Occipital lobe (tissue), 2 donors: ENCODE measurements around the gene MREG. TPM values are rescaled to one million over a fixed set of nuclear protein-coding genes. Genes with fewer than 3 reads are reported as not detected.
"Not testable (repeated sequence)": the region's sequence is repeated elsewhere in the genome, so short reads cannot be mapped to it uniquely, and the experiment has no call there.

ENCODE experiments used
- DNase-seq: peaks from one replicate; lab custom pipeline; 2025; lab: John Stamatoyannopoulos, UW
- total RNA-seq: library from RNA; depleted of rRNA; stranded (reverse); fragments of >200 nt; gene quantifications from one replicate; pipeline ENCODE4 v1.2.3, GENCODE V29; 2014

The MREG gene
- total RNA-seq, 1 donor from 2014 or later: 2.5 TPM

- no peak for DNase-seq
Measured at GRCh38 chr2:216021768-216022565, 8.6 kb upstream of the MREG start.

DNA sequence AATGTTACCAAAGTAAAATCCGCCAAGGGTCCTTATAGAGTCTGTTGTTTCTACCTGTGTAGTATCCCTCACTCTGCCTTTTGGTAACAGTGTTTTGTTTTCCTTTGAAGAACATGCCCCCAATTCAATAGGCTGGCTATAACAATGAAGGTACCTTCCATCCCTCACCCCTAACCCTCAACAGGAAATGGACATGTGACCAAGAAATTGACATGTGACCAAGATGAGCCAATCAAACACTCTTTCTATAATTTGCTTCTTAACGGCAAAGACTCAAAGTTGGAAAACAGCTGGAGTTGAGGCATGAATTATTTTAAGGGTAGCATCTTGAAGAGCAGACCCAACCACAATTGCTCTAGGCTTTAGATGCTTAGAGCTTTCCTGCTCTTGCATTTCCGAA lies 5.4 kb upstream of the MREG start:
- DNase-seq: no peak

DNA sequence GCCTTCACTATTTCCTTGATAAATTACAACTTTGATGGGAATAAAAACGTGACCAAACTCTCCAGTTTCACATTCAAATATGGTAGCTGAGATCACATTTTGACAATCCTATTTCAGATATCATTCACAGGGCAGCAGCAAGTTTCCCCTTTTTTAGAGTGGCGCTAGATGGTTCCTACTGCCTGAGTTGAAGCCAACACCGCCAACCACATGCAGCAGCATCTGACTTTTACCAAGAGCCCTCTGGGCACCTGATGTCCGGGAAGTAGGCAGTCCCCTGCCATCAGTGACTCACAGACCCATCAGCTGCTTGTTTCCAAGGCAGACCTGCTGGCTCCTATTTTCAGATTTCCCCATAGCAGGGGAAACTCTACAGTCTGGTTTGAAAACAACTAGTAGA lies 4.0 kb upstream of the MREG start:
- DNase-seq: no peak

- no peak for DNase-seq
Measured at GRCh38 chr2:216016581-216016980, 3.2 kb upstream of the MREG start.

- peak; percentile 6 for DNase-seq
Measured at GRCh38 chr2:216015722-216016464, 2.5 kb upstream of the MREG start.

- DNase-seq: no peak
Measured at GRCh38 chr2:216014986-216015385, 1.6 kb upstream of the MREG start.

DNA sequence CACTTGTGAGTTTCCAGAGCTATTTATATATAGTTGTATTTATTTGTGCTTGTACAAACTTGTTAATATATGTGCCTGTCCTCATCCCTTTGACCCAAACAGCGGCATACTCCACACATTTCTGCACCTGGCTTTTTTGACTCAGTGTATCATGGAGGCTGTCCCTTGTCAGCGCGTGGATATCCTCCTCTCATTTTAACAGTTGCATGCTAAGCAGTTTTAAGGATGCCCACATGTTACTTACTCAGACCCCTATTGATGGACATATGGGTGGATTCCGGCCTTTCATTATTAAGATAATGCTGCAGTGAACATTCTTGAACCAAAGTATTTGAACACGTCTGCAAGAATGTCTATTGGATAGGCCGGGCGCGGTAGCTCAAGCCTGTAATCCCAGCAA lies 655 bp upstream of the MREG start:
- DNase-seq: no peak

DNA sequence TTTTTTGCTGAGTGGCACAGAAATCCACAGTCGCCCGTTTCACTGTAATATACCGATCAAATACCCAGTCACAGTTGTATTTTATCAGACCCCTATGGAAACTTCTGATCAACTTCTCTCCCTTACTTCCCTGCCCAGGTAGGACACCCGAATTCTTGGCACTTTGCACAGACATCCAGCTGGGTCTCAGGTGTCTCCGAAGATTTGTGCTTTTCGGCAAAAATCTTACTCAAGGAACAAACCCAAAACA lies 596 bp downstream of the MREG start:
- DNase-seq: no peak

- no peak for DNase-seq
Measured at GRCh38 chr2:216012133-216012829, 1.1 kb downstream of the MREG start.

DNA sequence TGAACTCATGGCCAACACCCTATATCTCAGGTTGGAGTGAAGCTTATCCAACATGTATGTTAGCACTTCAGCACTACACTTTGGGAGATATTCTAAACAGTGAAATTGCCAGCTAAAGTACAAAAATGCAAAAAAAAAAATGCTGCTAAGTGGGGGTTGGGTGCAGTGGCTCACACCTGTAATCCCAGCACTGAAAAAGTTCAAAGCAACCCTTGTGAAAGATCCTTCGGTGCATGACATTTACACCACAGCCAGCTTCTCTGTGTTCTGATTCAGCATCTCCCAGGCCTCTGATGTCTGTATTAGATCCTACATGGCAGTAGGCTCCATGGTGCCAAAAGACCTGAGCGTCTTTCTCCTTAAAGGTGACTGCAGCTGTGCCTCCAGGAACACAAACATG lies 4.1 kb downstream of the MREG start:
- DNase-seq: not testable (repeated sequence)

- no peak for DNase-seq
Measured at GRCh38 chr2:216008387-216008786, 5.0 kb downstream of the MREG start.

GRCh38 chr2:216006164-216006663 lies 7.1 kb downstream of the MREG start:
- DNase-seq: no peak

DNA sequence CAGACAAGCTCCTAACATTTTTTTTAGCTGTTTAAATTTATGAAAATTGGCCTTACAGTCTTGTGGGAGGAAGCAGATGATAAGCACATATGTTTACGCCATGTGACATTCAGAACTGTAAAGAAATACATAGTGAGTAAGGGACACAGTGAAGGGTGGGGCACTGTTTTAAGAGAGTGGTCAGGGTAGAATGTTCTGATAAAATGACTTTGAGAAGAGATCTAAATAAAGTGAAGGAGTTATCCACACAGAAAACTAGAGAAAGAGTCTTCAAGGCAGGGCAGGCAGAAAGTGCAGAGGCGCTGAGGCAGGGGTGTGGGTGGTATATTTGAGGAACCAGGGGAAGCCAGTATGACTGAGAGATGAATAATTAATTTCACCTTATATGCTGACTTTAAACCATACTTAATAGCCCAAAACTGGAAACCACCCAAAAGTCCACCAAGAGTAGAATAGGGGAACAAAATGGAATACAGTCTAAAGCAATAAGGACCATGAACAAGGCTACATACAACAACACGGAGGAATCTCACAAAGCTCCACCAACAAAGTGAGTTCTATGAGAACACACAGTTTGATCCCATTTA lies 8.6 kb downstream of the MREG start:
- DNase-seq: no peak

DNA sequence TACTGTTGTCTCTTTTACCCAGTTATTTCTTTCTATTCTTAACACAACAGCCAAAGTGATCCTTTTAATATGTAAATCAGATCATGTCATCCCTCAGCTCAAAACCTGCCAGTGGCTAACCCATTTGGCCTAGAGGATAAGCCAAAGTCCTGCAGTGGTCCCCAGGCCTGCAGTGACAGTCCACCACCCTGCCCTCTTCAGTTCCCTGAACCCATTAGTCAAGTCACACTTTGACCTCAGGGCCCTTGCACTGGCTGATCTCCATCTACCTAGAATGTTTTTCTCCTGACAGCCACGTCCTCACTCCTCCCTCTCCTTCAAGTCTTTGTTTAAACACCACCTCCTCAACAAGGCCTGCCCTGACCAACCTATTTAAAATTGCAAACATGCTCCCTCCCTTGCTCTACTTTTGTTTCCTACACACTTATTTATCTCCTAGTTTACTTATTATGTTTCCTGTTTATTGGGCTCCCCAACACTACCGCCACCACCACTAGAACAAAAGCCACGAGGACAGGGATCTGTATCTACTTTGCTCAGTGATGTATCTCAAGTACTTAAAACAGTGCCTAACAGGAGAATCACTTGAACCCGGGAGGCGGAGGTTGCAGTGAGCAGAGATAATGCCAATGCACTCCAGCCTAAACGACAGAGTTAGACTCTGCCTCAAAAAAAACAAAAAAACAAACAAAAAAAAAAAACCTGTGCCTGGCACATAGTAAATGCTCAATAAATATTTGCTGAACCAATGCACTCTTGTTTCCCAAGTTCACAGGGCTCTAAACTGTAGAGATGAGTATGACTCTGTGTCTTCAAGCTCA lies 9.3 kb downstream of the MREG start:
- DNase-seq: no peak

DNA sequence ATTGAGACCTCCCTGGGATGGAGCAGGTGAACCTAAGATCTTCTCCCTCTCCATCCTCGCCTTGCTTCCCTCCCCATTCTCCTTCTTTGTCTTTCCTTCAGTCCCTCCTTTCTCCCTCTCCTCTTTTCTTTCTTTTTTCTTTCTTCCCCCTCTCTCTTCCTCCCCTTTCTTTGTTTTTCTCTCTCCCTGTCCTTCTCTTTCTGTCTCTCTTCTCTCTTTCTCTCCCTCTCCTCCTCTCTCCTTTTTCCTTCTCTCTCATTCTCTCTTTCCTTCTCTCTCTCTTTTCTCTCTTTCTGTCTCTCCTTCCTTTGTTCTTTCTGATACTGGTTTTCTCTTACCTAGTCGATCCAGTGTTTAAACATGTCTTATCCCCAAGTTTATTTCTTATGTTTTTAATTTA lies 10.7 kb downstream of the MREG start:
- DNase-seq: no peak

DNA sequence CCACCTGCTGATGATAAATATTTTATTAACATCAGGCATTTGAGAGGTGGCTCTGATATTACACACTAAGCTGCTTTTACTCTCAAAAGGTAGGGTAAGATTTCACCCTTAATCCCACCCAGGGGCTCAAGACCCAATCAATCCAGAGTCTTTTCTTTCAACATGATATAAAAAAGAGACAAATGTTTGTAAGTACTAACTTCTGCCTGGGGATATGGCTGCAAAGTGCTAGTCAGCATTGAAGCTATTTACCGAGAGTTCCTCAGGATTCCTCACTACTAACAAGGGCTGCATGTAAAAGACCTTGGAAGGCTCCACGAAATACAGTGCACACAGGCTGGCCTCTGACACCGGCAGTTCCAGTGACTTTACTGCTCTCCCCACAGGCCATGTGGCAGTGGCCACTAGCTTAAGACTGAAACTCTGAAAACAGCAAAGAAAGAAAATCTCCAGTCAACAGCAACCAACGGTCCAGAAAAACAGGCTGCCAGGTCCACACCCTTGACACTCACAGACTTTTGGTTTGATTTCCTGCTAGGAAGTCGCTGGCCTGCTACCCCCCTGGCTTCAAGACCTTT lies 11.2 kb downstream of the MREG start:
- no peak for DNase-seq

- DNase-seq: no peak
Measured at GRCh38 chr2:216001216-216002100, 11.9 kb downstream of the MREG start.

DNA sequence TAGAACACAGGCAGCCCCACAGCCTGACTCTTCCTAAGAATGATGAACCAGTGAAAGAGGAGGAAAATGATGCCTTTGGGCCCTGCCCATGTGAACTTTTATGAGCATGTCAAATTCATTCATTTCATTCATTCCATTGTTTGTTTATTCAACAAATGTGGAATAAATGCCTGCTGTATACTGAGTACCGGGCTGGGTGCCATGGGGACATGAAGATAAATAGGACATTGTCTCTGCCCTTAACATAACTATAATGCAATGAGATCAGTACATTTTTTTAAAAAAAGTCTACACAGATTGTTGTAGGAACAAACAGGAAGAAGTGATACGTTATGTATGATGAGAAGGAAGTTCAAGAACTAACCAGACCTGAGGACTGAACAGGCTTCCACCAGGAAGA lies 14.7 kb downstream of the MREG start:
- DNase-seq: no peak

GRCh38 chr2:215997219-215997618 lies 16.1 kb downstream of the MREG start:
- no peak for DNase-seq

DNA sequence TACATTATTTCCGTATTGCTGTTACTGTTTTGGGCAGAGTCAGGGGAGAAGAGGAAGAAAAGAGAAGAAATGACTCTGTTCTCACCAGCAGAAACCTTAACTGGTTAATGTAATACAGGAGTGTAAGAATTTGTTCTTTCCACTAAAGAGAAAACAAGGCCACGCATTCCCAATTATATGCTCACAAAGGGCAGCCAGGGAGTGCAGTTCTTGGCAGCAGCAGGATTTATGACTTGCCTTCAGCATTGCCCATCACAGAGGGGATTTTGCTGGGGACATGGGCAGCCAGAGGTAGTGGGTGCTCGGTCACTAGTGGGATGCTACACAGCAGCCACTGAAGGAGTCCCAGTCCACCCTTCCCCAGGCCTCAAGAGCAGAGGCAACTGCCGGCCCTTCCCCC lies 18.4 kb downstream of the MREG start:
- DNase-seq: no peak
